Stomach (tissue), 9 donors: ENCODE results near the gene CYP2W1. TPM values are rescaled to one million over a fixed set of nuclear protein-coding genes. Genes with fewer than 3 reads are reported as not detected.

Source experiments
- DNase-seq, 2 donors: peaks; one replicate each; pipeline versions ENCODE4 v3.0.0 to v3.0.0-alpha.2; 2013 to 2019
- H3K27ac ChIP-seq, 5 donors: fragments of 200-600 bp in 4 of 5; sonication (generic) in 4 of 5; one replicate each; pipeline ENCODE4 v1.5.1; 2013 to 2019; ENCODE audit warnings: mild to moderate bottlenecking in 1 of 5, moderate library complexity in 1 of 5
- H3K27me3 ChIP-seq, 3 donors: fragments of 200-600 bp; sonication (generic); one replicate each; pipeline ENCODE4 v1.5.1; 2017 to 2019; ENCODE audit warnings: mixed run types in 1 of 3
- H3K36me3 ChIP-seq, 4 donors: fragments of 200-600 bp; sonication (generic); 1 replicate in 3 of 4; 2 replicates in 1 of 4; pipeline ENCODE4 v1.5.1; 2016 to 2019
- H3K4me1 ChIP-seq, 4 donors: fragments of 200-600 bp; sonication (generic); one replicate each; pipeline ENCODE4 v1.5.1; 2016 to 2019
- H3K4me3 ChIP-seq, 4 donors: fragments of 200-600 bp; sonication (generic) in 3 of 4; one replicate each; pipeline ENCODE4 v1.5.1; 2016 to 2019; ENCODE audit warnings: mild to moderate bottlenecking in 1 of 4
- H3K9me3 ChIP-seq, 4 donors: fragments of 200-600 bp; sonication (generic); one replicate each; pipeline ENCODE4 v1.5.1; 2016 to 2019
- EP300 ChIP-seq: sonication (generic); formaldehyde crosslinking; IDR thresholded peaks from one replicate; pipeline ENCODE4 v1.6.1; 2017; ENCODE audit warnings: antibody characterized with exemption
- POLR2A ChIP-seq, 4 donors: fragments of 450-650 bp; IDR thresholded peaks; one replicate each; pipeline ENCODE4 v1.6.1; 2016; ENCODE audit warnings: antibody characterized with exemption in 4 of 4, control low read depth in 2 of 4, mild to moderate bottlenecking in 1 of 4, moderate library complexity in 1 of 4
- POLR2AphosphoS5 ChIP-seq, 3 donors: sonication (generic); formaldehyde crosslinking; IDR thresholded peaks; one replicate each; pipeline ENCODE4 v1.6.1; 2016; ENCODE audit warnings: antibody characterized with exemption in 3 of 3
- WGBS, 5 donors: extraction: QIAGEN DNeasy Blood & Tissue Kit in 3 of 5; methylation state at CpG; one replicate each; pipeline versions ENCODE4 v1.1.5 to v1.1.7; 2013 to 2018; 5-methylcytosine and 5-hydroxymethylcytosine counted together
- intact Hi-C: fragments of 100-400 bp; cut with DNase I; formaldehyde crosslinking; loops from one replicate; pipeline ENCODE4 v1.15.1; 2023; ENCODE audit warnings: low total_unique reads
- polyA plus RNA-seq, 3 donors: library from polyadenylated mRNA; stranded (reverse); fragments of 200-250 nt; gene quantifications; one replicate each; pipeline ENCODE4 v1.2.3, GENCODE V29; 2013
- total RNA-seq, 5 donors: library from RNA; depleted of rRNA; stranded (reverse); fragments of >200 nt; gene quantifications; one replicate each; pipeline versions ENCODE4 v1.1.0 to v1.2.3, GENCODE V29; 2014 to 2016
- TF ChIP-seq, protein P1 (sequence below), 7 experiments: fragments of 450-650 bp in 4 of 7; fragments of 200-600 bp in 3 of 7; sonication (generic) in 3 of 7; IDR thresholded peaks; one replicate each; pipeline ENCODE4 v1.5.1; 2016 to 2019; ENCODE audit warnings: antibody characterized with exemption in 7 of 7, control low read depth in 2 of 7, mild to moderate bottlenecking in 1 of 7
- donor health status: healthy with polysubstance abuse.
- donor health status: Bipolar disorder and iron deficiency.
- donor health status: healthy.

The CYP2W1 gene
- total and polyA plus RNA-seq, 8 donors: 0.31 to 7.0 (median 0.65) TPM; not detected in 5

DNA sequence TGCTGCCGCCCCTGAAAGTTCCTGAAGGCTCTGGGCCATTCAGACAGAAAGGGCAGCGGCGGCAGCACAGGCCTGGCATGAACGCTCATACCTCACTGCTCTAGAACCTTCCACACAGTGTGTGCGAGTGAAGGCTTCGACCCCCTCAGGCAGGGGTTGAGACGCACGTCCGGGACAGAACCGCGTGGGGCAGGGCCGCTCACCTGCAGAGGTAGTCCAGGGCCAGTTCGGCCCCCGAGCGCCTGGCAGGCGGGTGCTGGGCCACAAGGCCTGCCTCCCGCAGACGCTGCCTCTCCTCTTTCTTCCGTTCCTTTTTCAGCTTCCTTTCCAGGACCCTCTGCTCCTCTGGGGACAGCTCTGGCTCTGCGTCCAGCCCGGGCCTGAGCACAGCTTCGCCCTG lies 26.8 kb downstream of the CYP2W1 start:
- no peak for DNase-seq
- WGBS, 5 donors: 93 to 97% (median 95%) methylated on average over 3 to 22 of the region's 22 CpGs
- no peaks in the 10 kb centered on the region for H3K9me3 ChIP-seq

DNA sequence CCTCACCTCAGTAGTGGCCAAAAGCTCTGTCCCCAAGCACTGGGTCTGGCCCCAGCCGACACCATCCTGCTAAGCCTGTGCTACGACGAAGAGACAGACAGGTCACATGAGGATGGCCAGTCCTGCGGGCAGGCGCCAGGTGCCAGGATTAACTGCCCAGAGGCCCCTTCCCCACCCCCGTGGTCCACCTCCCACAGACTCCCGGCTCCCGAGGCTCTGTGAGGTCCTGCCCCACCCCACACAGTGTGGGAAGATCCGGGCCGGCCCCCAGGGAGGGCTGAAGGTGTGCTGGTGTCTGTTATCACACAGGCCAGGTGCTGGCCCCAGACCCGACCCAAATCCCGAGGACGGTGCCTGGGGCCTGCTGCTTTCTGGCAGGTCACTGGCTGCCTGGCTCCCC lies 27.2 kb downstream of the CYP2W1 start:
- H3K4me1 ChIP-seq: peaks cover 0 to 27% (median 5%) of the 10 kb centered on the region in 4 donors
- H3K27me3 ChIP-seq: no peaks in the 10 kb centered on the region
- TF ChIP-seq, protein P1, sequence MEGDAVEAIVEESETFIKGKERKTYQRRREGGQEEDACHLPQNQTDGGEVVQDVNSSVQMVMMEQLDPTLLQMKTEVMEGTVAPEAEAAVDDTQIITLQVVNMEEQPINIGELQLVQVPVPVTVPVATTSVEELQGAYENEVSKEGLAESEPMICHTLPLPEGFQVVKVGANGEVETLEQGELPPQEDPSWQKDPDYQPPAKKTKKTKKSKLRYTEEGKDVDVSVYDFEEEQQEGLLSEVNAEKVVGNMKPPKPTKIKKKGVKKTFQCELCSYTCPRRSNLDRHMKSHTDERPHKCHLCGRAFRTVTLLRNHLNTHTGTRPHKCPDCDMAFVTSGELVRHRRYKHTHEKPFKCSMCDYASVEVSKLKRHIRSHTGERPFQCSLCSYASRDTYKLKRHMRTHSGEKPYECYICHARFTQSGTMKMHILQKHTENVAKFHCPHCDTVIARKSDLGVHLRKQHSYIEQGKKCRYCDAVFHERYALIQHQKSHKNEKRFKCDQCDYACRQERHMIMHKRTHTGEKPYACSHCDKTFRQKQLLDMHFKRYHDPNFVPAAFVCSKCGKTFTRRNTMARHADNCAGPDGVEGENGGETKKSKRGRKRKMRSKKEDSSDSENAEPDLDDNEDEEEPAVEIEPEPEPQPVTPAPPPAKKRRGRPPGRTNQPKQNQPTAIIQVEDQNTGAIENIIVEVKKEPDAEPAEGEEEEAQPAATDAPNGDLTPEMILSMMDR (IDR thresholded peaks at IDR 0.05): no peak
- TF ChIP-seq EP300 (no peak), POLR2A (IDR thresholded peaks at IDR 0.05) (no peak), POLR2AphosphoS5 (IDR thresholded peaks at IDR 0.05) (no peak)
- no peak overlapping the region for H3K4me3 ChIP-seq
- 81 to 91% (median 83%) methylated on average over 10 to 13 of the region's 13 CpGs for WGBS, 5 donors
- peaks cover 10 to 45% (median 44%) of the 10 kb centered on the region in 4 donors for H3K36me3 ChIP-seq
- no peak overlapping the region for H3K27ac ChIP-seq
- H3K9me3 ChIP-seq: no peaks in the 10 kb centered on the region
- no peak for DNase-seq
- intact Hi-C loops: no loop called here

More for the DNA sequence above, 26.8 kb downstream of the CYP2W1 start:
- peaks cover 10 to 48% (median 44%) of the 10 kb centered on the region in 4 donors for H3K36me3 ChIP-seq
- intact Hi-C loops: no loop called here
- H3K27me3 ChIP-seq: no peaks in the 10 kb centered on the region
- no peak for TF ChIP-seq EP300
- TF ChIP-seq, protein P1 (IDR thresholded peaks at IDR 0.05): no peak
- no peak for TF ChIP-seq POLR2AphosphoS5 (IDR thresholded peaks at IDR 0.05)
- TF ChIP-seq POLR2A (IDR thresholded peaks at IDR 0.05): no peak
- H3K4me3 ChIP-seq: no peak overlapping the region
- H3K27ac ChIP-seq: no peak overlapping the region
- peaks cover 0 to 23% (median 5%) of the 10 kb centered on the region in 4 donors for H3K4me1 ChIP-seq

DNA sequence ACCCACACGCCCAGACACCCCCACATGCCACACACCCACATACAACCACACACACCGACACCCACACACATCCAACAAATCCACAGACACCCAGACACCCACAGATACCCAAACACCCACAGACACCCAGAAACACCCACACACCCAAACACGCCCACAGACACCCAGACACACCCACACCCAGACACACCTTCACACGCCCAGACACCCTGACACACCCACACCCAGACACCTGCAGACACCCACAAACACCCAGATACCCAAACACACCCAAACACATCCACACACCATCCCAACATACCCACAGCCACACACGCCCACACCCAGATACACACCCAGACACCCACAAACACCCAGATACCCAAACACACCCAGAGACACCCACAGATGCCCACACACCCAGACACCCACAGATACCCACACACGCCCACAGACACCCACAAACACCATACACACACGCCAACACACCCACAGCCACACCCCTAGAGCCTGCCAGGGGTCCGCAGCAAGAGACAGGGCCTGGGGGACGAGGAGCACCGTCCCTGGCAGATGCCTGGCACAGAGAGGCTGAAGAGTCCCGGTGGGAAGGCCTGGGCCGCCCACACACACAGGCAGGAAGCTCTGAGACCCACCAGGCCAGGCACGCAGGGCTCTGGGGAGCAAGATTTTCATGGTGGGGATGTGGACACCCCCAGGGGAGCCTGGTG lies 28.5 kb downstream of the CYP2W1 start:
- H3K27ac ChIP-seq: no peak overlapping the region
- peaks cover 10 to 41% (median 36%) of the 10 kb centered on the region in 4 donors for H3K36me3 ChIP-seq
- no peaks in the 10 kb centered on the region for H3K27me3 ChIP-seq
- H3K9me3 ChIP-seq: no peaks in the 10 kb centered on the region
- no peak for DNase-seq
- no peak overlapping the region for H3K4me3 ChIP-seq
- WGBS, 5 donors: 86 to 89% (median 88%) methylated on average over 9 to 13 of the region's 13 CpGs
- intact Hi-C loops: no loop called here
- TF ChIP-seq EP300: no peak
- TF ChIP-seq, protein P1 (IDR thresholded peaks at IDR 0.05): no peak
- TF ChIP-seq POLR2AphosphoS5 (IDR thresholded peaks at IDR 0.05): no peak
- no peak for TF ChIP-seq POLR2A (IDR thresholded peaks at IDR 0.05)
- H3K4me1 ChIP-seq: peaks cover 0 to 33% (median 5%) of the 10 kb centered on the region in 4 donors

DNA sequence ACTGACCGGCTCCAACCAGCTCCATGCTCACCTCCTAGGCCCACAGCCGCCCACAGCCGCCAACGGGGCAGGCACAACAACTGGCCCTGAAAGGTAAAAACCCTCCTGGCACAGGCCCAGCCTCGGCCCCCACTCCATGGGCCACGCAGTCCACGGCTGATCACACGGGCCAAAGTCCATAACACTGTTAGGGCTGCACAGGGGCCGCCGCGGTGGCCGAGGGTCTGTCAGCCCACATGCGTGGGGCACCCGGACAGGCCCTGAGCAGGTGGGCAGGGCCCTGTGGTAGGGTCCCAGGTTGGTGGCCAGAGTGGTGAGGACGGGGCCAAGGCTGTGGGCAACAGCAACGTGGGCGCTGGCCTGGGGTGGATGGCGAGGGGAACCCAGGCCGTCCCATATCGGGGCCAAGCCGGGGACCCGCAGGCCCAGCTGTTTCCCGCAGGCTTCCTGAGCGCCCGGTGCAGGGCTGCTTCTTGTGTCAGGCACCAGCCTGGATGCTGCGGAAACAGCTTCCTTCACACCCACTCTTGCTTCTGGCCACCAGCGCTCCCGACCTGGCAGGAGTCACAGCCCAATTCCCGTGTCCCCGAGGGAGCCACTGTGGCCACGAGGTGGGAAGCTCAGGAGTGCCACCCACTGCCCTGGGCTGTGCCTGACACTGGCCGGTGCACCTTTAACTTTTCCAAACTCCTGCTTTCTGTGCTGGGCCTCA lies 29.2 kb downstream of the CYP2W1 start:
- no peak for TF ChIP-seq POLR2AphosphoS5 (IDR thresholded peaks at IDR 0.05)
- no peak for TF ChIP-seq POLR2A (IDR thresholded peaks at IDR 0.05)
- TF ChIP-seq, protein P1 (IDR thresholded peaks at IDR 0.05): no peak
- no peak for TF ChIP-seq EP300
- WGBS, 5 donors: 79 to 86% (median 80%) methylated on average over 21 to 32 of the region's 32 CpGs
- no peak overlapping the region for H3K27ac ChIP-seq

More for the DNA sequence above, 29.2 kb downstream of the CYP2W1 start:
- intact Hi-C loops: no loop called here
- peaks cover 10 to 35% (median 32%) of the 10 kb centered on the region in 4 donors for H3K36me3 ChIP-seq
- H3K9me3 ChIP-seq: no peaks in the 10 kb centered on the region
- no peak overlapping the region for H3K4me3 ChIP-seq
- DNase-seq: no peak
- H3K27me3 ChIP-seq: no peaks in the 10 kb centered on the region
- H3K4me1 ChIP-seq: peaks cover 0 to 33% (median 5%) of the 10 kb centered on the region in 4 donors
